Endometrium (tissue), 2 donors: ENCODE measurements around the gene ITGAE.
"Not testable (repeated sequence)": the region's sequence is repeated elsewhere in the genome, so short reads cannot be mapped to it uniquely, and the experiment has no call there.

Experiments used
- FAIRE-seq: peaks from 2 replicates; lab custom pipeline; 2012; peaks lifted over from hg19 to GRCh38; lab: Jason Lieb, UNC
- donor health status: control.
- donor health status: control.

The ITGAE gene

DNA sequence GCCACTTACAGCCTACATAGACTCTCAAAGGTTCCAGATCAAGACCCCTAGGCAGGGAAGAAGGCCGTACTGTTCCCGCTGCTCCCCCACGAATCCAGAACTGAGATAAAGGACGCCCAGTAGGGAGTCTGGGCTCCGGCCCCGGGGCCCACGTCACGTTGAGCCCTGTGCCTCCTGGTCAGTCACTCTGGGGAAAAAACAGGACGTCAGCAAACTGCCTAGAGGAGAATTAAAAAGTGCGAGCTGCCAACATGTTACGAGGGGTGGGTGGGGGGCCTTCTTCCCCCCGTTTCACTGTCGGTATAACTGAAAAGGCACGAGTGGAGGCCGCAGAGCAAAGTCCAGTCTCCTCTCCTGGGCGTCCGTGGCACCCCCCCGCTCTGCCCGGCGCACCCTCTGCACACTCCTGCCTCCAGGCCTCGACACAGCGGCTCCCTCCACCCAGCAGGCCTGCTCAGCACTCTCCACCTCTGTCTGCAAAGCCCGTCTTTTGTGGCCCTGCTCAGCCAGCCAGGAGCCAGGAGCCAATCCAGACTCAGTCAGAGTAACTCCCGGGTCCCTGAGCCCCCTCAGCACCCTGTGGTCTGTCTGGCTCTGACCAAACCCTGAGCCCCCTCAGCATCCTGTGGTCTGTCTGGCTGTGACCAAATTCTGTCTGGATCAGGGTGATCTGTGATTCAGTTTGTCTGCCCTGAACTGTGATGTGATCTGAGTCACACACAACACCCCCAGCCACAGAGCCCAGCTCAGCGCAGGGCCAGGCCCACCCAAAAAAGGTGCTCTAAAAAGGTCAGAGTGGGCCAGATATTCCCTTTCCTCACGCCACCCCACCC lies 6.2 kb downstream of the ITGAE start:
- FAIRE-seq, result no peak

DNA sequence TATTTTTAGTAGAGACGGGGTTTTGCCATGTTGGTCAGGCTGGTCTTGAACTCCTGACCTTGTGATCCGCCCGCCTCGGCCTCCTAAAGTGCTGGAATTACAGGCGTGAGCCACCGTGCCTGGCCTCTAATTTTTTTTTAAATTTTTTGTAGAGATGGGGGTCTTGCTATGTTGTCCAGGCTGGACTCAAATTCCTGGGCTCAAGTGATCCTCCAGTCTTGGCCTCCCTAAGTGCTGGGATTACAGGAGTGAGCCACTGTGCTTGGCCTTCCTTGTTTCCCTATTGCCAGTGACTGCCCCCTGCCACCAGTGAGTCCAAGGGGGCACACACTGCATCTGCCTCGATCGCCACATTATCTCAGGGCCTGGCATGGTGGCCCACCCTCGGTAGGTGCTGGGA lies 6.8 kb downstream of the ITGAE start:
- not testable (repeated sequence) for FAIRE-seq

DNA sequence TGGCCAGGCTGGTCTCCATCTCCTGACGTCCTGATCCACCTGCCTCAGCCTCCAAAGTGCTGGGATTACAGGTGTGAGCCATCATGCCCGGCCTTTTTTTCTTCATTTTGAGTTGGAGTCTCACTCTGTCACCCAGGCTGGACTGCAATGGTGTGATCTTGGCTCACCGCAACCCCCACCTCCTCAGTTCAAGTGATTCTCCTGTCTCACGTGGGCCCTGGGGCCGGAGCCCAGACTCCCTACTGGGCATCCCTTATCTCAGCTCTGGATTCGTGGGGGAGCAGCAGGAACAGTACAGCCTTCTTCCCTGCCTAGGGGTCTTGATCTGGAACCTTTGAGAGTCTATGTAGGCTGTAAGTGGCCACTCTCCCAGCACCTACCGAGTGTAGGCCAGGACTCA lies 7.7 kb downstream of the ITGAE start:
- not testable (repeated sequence) for FAIRE-seq

DNA sequence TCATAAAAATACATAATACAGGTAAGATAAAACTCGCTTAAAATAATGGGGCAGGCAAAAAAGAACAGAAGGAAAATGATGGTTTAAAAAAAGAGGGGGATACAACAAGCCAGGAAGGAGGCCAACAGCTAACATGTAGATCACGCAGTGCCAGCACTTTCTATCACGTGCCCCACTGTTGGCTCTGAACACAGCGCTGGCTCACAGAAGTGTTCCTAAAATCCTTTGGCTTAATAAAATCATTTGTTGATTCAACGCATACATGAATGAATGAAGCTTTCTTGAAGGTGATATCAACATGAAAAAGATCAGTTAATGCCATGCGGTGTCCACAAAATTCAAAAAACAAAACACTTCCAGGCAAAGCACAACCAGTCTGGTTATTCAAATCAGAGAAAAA lies 8.5 kb downstream of the ITGAE start:
- no peak for FAIRE-seq

DNA sequence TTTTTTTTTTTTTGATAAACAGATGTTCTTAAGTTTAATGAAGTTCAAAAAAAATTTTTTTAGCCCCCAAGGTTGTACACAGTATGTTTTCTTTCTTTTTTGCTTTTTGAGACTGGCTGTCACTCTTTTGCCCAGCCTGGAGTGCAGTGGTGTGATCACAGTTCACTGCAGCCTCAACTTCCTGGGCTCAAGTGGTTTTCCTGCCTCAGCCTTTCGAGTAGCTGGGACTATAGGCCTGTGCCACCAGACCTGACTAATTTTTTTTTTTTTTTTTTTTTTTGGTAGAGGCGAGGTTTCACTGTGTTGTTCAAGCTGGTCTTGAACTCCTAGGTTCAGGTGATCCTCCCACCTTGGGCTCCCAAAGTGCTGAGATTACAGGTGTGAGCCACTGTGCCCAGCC lies 12.8 kb downstream of the ITGAE start:
- FAIRE-seq, result no peak

DNA sequence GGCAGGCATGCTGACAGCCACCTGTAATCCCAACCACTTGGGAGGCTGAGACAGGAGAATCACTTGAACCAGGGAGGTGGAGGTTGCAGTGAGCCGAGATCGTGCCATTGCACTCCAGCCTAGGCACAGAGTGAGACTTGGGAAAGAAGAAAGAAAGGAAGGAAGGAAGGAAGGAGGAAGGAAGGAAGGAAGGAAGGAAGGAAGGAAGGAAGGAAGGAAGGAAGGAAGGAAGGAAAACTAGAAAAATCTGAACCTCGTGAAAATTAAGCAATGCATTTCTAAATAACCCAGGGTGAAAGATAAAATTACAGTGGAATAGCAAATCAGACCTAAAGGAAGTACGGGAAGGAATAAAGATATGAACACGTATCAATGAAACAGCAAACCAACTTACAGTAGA lies 15.7 kb downstream of the ITGAE start:
- not testable (repeated sequence) for FAIRE-seq

DNA sequence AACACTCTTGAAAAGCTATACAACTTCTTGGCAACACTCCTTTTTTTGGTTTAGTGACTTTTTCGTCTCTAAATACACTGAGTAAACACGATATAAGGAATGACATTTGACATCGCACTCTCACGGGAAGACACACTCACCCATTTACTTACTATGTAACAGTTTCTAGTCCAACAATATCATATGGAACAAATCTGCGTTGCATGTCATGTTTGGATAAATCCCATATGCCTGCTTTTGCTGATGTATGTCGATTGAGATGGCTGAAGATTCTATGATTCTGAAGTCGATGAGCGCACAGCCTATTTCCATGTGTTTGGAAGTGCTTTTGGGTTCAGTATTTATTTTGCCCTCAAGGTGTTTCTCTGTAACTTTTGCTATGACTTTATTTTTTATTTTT lies 18.2 kb downstream of the ITGAE start:
- no peak for FAIRE-seq

DNA sequence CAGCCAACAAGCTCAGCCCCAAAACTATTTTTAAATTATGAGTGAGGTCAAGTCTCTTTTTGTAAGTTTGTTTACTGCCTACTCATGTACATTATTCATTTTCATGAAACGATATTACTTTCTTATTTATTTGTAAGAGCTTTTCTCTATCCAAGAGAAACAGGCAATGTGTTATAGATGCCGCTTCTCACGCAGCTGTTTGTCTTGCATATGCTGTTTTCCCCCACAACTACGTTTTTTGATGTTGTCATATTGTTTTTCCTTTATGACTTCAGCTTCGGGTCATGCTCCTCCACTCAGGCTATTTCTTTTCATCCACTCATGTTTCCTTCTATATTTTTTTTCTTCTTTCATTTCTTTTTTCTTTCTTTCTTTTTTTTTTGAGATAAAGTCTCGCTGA lies 20.0 kb downstream of the ITGAE start:
- no peak for FAIRE-seq

DNA sequence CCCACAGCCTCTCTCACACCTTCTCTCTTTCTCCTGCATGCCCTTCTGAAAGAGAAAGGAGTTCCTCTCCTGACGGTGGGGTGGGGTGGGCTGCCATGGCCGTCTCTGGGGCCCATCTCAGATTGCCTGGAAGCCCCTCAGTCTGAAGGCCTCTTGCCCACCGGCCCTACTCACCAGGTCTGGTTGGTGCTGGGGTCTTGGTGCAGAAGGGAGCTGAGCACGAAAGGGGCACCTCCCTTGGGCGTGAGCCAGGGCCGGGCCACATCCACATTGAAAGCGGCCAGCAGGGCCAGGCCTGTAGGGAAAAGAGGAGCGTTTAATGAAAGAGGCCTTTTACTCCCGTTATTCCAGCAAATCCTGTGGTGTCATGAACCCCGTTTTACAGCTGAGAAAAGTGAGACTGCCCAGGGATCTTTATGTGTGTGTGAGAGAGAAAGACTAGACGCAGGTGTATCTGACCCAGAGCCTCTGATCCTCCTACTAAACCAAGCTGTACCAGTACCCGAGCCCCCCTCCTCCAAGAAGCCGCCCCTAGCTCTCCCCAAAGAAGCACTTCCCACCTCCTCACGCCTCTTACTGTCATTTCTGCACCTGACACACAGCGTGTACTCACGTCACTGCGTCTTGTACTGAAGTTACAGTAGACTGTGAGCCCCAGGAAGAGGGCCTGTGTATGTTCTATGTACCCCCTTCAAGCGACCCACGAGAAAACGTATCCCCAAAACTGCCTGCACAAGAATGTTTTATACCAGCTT lies 23.4 kb downstream of the ITGAE start:
- FAIRE-seq, result no peak

DNA sequence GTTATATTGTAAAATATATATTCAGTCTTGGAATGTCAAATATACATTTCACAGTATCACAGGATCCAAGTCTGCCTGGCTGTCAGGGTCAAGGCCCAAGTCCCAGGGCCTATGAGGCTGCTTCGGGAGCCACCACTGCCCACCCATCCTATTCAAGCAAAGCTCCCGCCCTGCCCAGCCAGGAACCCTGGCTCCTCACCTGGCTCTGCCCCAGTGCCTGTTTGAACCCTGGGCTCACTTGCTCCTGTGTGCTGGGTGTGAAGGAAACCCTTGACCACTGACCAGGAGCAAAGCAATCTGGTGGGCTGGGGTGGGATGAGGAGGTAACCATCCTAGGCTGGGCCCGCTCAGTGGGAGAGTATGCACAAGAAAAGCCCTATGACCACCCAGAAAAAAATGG lies 27.0 kb downstream of the ITGAE start:
- no peak for FAIRE-seq

DNA sequence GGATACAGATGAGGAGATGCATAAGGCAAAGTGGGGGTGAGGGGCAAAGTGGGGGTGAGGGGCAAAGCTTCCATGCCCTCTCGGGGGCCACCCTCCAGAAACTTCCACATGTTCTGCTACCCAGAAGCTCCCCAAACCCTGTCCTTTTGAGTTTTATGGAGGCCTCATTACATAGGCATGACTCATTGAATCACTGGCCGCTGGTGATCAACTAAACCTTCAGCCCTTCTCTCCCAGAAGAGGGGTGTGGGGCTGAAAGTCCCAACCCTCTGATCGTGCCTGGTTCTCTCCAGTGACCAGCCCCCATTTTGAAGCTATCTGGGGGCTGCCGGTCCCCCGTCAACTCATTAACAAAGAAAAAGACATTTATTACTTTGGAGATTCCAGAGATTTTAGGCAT lies 27.5 kb downstream of the ITGAE start:
- no peak for FAIRE-seq

DNA sequence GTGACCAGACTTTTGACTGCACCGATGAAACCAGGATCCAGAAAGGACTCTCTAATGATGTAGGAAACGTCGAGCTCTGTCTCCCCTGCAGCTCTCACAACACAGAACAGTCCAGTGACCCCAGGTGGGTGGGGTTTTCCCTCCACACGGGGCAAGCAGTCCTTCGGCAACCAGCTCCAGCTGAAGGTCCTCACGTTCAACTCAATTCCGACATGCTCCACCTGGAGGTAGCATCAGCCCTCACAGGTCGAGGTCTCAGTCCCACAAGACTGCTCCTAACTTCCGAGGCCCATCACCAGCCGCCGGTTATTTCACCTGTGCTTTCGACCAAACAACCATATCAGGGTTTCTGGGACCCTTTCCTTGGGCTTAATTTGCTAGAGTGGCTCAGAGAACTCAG lies 28.2 kb downstream of the ITGAE start:
- no peak for FAIRE-seq

DNA sequence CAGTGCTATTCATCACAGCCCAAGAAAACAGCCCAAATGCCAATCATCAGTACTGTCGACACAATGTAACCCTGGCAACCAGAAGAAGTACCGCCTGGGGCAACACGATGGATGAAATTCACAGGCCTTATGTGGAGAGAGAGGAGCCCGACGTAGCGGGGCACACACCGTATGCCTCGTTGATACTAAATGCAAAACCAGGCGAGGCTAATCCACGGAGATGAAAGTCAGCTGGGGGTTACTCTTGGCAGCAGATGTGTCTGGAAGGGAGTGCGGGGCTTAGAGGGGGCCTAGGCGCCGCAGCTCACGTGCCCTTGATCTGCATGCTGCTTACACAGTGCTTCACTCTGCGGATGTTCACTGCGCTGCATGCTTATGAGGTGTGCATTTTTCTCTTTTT lies 29.8 kb downstream of the ITGAE start:
- FAIRE-seq, result no peak

DNA sequence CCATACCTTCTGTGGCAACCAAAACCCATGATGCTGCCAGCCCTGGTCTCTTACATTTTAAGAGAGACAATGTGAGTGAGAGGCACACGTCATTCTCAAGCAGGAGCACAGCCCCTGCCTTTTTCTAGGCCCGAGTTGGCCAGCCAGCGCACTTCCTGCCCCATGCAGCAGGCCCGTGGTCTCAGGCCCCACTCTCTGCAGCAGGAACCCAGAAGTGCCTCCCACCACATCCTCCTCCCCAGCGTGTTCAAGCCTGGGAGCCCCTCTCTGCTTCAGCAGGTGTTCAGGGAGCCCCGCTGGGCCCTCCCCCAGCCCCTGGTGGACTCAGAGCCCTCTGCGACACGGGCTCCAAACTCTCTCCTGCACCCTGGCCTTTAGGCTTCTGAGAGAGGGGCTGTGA lies 30.5 kb downstream of the ITGAE start:
- FAIRE-seq, result no peak

DNA sequence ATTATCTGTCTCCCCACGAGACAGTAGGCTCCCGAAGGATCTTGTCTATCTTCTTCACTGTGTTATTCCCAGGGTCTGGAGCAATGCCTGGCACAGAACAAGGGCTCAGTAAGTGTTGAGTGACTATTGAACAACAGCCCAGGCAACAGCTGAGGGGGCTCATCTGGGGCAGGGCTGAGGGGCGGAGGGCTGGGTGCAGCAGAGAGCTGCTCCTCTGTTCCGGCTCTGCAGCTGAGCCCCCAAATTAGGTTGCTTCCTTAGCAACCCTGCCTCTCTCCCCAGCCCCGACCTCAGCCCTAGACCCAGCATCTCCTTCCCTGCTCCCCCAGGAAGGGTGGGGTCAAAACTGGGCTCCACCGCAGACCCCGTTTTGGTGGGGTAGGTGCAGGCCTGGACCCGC lies 32.2 kb downstream of the ITGAE start:
- no peak for FAIRE-seq

DNA sequence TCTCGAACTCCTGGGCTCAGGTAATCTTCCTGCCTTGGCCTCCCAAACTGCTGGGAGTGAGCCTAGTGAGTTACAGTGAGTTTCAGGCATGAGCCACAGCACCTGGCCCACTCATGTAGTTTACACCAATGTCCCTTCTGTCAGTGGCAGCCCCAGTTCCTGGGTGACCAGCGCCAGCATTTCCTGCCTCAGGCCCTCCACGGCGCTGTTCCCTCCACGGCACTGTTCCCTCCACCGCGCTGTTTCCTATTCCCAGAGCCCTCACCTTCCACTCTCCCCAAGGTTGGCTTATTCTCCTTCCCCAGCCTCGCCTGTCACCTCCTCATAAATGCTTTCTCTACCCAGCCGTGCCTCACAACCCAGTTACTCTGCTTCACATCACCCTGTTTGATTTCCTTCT lies 32.6 kb downstream of the ITGAE start:
- FAIRE-seq, result no peak

DNA sequence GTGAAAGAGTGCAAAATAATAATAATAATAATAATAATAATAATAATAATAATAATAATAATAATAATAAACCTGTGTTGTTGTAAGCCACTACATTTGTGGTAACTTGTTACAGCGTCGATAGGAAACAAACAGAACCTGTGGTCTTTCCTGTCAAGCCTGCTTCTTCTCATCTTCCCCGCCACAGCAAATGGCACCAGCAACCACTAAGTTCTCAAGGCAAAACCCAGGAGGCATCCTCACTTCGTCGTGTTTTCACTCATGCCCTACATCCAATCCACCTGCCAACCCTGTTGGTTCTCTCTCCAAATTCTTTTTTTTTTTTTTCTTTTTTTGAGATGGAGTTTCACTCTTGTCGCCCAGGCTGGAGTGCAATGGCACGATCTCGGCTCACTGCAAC lies 34.2 kb downstream of the ITGAE start:
- FAIRE-seq, result no peak

DNA sequence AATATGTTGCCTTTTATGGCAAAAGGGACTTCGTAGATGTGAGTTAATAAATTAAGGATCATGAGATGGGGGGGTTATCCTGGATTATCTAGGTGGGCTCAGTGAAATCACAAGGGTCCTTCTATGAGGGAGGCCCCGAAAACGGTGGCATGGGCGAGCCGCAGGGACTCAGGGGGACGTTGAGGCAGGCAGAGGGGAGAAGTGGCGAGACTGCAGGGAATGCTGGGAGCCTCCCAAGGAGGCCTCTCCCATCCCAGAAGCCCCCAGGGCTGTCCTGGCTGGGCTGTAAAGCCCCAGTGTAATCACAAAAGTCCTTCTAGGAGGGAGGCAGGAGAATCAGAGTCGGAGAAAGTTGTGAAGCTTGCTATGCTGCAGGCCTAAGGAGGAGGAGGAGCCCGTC lies 35.0 kb downstream of the ITGAE start:
- FAIRE-seq, result no peak

DNA sequence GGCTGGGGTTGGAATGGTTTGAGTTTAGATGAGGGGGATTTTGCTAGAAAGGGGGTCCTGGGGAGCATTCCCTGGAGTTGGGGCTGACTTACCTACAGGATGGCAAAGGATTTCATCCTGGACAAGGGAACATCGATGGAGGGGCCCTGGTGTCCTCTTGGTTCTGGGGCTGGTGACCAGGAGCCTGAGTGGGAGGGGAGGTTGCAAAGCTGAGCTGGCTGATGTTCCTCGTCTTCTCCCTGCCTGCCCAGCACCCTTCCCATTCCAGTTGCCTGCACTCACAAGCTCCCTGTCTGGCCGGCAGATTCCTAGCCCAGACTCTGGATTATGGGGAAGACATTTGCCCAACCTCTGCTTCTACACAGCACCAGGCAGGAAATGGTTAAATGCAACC lies 37.2 kb downstream of the ITGAE start:
- FAIRE-seq, result no peak

DNA sequence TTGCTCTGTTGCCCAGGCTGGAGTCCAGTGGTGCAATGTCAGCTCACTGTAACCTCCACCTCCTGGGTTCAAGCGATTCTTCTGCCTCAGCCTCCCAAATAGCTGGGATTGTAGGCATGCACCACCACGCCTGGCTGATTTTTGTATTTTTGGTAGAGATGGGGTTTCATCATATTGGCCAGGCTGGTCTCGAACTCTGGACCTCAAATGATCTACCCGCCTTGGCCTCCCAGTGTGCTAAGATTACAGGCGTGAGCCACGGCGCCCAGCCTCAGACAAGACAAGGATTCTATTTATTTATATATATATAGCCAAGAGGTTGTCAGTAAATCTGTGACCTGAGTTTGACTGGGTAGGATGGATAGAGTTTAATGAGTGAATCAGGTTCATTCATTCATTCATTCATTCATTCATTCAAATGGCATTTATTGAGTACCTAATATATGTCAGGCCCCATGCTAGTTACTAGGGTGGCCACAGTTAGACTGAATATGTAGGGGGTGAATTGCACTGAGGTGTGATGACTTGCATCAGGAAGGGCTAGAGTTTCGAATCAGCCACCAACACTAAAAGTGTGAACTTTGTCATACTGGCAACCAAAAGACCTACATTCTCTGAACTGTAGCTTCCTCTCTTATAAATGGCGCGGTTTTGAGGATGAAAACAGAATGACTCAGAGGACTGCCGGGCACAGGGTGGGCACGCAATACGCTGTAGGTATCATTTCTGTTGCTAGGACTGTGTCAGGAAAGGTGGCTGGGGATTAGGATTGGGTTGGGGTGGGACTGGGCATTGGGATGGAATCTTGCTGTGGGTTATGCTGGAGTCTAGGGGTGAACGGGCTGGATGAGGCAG lies 37.8 kb downstream of the ITGAE start:
- FAIRE-seq, result no peak

DNA sequence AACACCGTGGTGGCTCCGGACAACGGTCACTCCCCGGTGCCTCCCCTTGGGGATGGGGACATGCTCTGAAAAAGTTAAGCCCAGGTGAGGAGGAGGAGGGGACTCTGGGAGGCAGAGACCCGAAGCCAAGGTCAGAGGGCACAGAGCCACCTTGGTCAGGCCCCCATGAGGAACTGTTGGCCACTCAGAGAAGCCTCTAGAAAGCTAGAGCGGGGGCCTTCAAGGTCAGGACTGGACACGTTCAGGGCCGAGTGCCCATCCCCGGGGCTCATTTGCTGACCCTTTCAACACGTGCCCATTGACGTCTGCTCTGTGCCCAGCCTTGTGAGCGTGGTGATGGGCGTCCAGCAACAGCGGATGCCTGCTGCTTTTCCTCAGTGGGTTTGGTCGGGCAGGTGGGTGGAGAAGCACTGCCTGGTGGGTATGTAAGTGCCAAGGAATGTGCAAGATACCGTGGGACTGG lies 39.0 kb downstream of the ITGAE start:
- no peak for FAIRE-seq

DNA sequence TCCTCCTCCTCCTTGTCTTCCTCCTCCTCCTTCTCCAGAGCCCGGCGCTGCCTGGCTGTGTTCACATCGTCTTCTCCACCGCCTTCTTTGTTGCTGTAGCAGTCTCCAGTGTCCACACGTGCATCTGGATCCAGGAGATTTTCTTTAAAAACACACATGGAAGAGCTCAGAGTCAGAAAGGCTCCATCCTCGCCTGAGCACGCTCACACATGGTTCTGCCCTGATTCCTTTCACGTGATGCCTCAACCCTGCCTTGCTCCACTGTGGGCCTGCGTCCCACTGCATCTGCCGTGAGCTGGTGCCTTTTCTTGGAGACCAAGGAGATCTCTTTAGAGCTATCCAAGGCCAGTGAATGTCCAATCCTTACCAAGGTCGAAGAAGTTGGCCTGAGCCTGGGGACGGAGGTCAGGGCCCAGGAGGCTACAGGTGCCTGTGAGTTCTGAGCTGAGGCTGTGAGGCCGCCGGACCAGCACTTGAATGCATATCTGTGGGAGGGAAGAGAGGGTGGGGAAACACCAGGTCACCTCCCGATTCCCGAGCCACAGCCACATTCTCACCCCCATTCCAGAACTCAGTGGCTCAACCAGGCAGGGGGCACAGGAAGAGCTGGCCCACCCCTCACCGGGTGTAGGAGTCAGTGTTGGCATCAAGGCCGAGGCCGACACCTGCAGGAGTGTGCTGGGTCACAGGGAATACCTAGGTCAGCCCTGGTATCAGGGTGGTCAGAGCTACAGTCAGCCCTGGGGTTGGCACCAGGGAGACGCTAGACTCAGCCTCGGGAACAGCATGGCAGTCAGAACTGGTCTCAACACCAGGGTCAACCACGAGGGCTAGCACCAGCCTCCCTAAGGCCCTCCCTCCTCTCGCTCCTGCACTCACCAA lies 39.7 kb downstream of the ITGAE start:
- no peak for FAIRE-seq
